Heart left ventricle (tissue), 16 donors: Measurements from ENCODE around the gene NR2C2AP. TPM values are rescaled to one million over a fixed set of nuclear protein-coding genes. Genes with fewer than 3 reads are reported as not detected.

Experiments used
- ATAC-seq, 4 donors: fragments of 200-7000 bp; cut with Tn5 transposase; one replicate each; pipeline ENCODE4 v1.9.1; 2020 to 2022; ENCODE audit warnings: moderate library complexity in 4 of 4, mild to moderate bottlenecking in 3 of 4, moderate number of reproducible peaks in 1 of 4
- DNase-seq, 5 donors: peaks; one replicate each; pipeline ENCODE4 v3.0.0-alpha.2; 2020
- H3K27ac ChIP-seq, 12 donors: fragments of 200-600 bp; sonication (generic) in 4 of 12; one replicate each; pipeline versions ENCODE4 v1.5.0 to v1.8.0; 2016 to 2022; ENCODE audit warnings: mild to moderate bottlenecking in 2 of 12
- H3K27me3 ChIP-seq, 9 donors: fragments of 200-600 bp; sonication (generic) in 2 of 9; one replicate each; pipeline versions ENCODE4 v1.5.1 to v1.8.0; 2016 to 2022; ENCODE audit warnings: mild to moderate bottlenecking in 3 of 9
- H3K36me3 ChIP-seq, 9 donors: fragments of 200-600 bp; sonication (generic) in 2 of 9; one replicate each; pipeline versions ENCODE4 v1.5.0 to v1.8.0; 2018 to 2022; ENCODE audit warnings: mild to moderate bottlenecking in 2 of 9
- H3K4me1 ChIP-seq, 12 donors: fragments of 200-600 bp; sonication (generic) in 4 of 12; one replicate each; pipeline versions ENCODE4 v1.5.0 to v1.8.0; 2016 to 2022; ENCODE audit warnings: mild to moderate bottlenecking in 3 of 12
- H3K4me3 ChIP-seq, 12 donors: fragments of 200-600 bp; sonication (generic) in 4 of 12; one replicate each; pipeline versions ENCODE4 v1.5.0 to v1.8.0; 2017 to 2022; ENCODE audit warnings: mild to moderate bottlenecking in 9 of 12, moderate library complexity in 4 of 12
- H3K9me3 ChIP-seq, 12 donors: fragments of 200-600 bp; sonication (generic) in 4 of 12; one replicate each; pipeline versions ENCODE4 v1.5.0 to v1.8.0; 2016 to 2022; ENCODE audit warnings: mild to moderate bottlenecking in 1 of 12
- POLR2A ChIP-seq, 2 donors: fragments of 450-650 bp; IDR thresholded peaks; one replicate each; pipeline ENCODE4 v1.6.1; 2017; ENCODE audit warnings: antibody characterized with exemption in 2 of 2, mild to moderate bottlenecking in 2 of 2, moderate library complexity in 2 of 2
- WGBS, 4 donors: extraction: QIAGEN DNeasy Blood & Tissue Kit in 2 of 4; methylation state at CpG; one replicate each; pipeline versions ENCODE4 v1.1.5 to v1.1.7; 2013 to 2018; 5-methylcytosine and 5-hydroxymethylcytosine counted together
- intact Hi-C, 10 donors: fragments of 100-400 bp; cut with DNase I; formaldehyde crosslinking; loops; one replicate each; pipeline versions ENCODE4 v1.11.1 to v1.14.2; 2022
- polyA plus RNA-seq, 2 donors: library from polyadenylated mRNA; stranded (reverse); fragments of 200-250 nt; gene quantifications; one replicate each; pipeline ENCODE4 v1.2.3, GENCODE V29; 2013
- total RNA-seq, 9 donors: library from RNA; depleted of rRNA in 2 of 9; stranded (reverse); fragments of >200 nt in 2 of 9; fragmentation: NEBNext Ultra II Directional in 3 of 9; extraction: Animal tissue kit (Norgen Biotek cat#: 25700) in 3 of 9; gene quantifications; one replicate each; pipeline versions ENCODE4 v1.1.0 to v1.2.4, GENCODE V29; 2016 to 2023
- TF ChIP-seq, protein P1 (sequence below), 12 donors: fragments of 200-600 bp; sonication (generic) in 4 of 12; IDR thresholded peaks; one replicate each; pipeline versions ENCODE4 v1.5.0 to v1.8.0; 2018 to 2022; ENCODE audit warnings: antibody characterized with exemption in 12 of 12, mild to moderate bottlenecking in 5 of 12
- donor health status: ischemic (EF 13 %, LVEDD 7.1; RV severe dilation, severe dysfunction).
- donor health status: healthy with polysubstance abuse.
- donor health status: DM: no; HTN: yes; CAD: no.
- donor health status: DM: no; HTN: no; CAD: no.
- donor health status: ischemic (EF 25% LVEDD 6.9; RV normal size, moderate dysfunction).
- donor health status: ischemic (EF 25% LVEDD 5.7; RV mildly dilated, moderate dysfunction).
- donor health status: healthy.
- donor health status: DM: yes; HTN: yes; CAD: no.
- donor health status: ischemic (EF 35%, LVEDD 5.7; RV mildly dilated, moderate dysfunction).
- donor health status: nonischemic (EF 11% LVEDD 7.7; RV severe dilation, severe dysfunction).
- donor health status: DM: yes; HTN: yes; CAD: no.
- donor health status: PGD.
- donor health status: ischemic (EF 29% LVEDD 5.4; RV normal size, mild dysfunction).
- donor health status: nonischemic (EF 23%, LVEDD 6.1; RV moderate dilation, normal function).

Gene NR2C2AP
- total and polyA plus RNA-seq, 11 donors = 2.6 to 26.2 (median 6.3) TPM

DNA sequence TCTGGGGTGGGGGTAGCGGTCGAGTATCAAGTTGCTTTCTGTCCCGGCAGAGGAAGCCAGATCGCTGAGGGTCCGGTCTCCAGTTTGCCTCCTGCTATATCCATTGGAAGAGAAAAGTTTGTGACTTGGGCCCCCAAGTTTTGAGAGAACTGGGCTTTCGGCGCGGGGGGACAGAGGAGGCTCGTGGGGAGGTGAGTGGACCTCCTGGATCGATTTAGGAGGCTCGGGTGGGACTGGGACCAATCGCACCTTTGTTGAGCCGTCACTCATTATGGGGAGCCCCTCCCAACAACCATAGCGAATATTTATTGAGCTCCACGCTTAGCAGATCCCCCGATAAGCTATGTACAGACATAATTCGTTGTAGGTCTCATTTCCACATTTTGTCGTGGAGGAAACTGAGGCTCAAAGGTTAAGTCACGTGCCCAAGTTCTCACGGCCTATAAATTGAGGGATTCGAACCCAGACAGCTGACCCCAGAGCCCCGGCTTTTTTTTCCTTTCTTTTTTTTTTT is 10.2 kb downstream of the NR2C2AP start:
- H3K27ac ChIP-seq = peak overlapping the region in 11 of 12 donors; percentile 50 to 100 (median 100)
- peaks cover 4 to 57% (median 36%) of the 10 kb centered on the region in 12 donors for H3K4me1 ChIP-seq
- no peaks in the 10 kb centered on the region for H3K27me3 ChIP-seq
- intact Hi-C loops = loop anchor here in 4 of 10 donors (1.0 to 10.0 kb wide), 4 partner anchors 127 to 302 kb away; partner anchors contain the start of genes MAU2 (in 4 of the 4) and SUGP1 (in 4 of the 4)
- WGBS, 4 donors = 0 to 3% (median 2%) methylated on average over 12 to 22 of the region's 22 CpGs
- TF ChIP-seq, protein P1, sequence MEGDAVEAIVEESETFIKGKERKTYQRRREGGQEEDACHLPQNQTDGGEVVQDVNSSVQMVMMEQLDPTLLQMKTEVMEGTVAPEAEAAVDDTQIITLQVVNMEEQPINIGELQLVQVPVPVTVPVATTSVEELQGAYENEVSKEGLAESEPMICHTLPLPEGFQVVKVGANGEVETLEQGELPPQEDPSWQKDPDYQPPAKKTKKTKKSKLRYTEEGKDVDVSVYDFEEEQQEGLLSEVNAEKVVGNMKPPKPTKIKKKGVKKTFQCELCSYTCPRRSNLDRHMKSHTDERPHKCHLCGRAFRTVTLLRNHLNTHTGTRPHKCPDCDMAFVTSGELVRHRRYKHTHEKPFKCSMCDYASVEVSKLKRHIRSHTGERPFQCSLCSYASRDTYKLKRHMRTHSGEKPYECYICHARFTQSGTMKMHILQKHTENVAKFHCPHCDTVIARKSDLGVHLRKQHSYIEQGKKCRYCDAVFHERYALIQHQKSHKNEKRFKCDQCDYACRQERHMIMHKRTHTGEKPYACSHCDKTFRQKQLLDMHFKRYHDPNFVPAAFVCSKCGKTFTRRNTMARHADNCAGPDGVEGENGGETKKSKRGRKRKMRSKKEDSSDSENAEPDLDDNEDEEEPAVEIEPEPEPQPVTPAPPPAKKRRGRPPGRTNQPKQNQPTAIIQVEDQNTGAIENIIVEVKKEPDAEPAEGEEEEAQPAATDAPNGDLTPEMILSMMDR (IDR thresholded peaks at IDR 0.05) = no peak
- TF ChIP-seq POLR2A (IDR thresholded peaks at IDR 0.05) = no peak
- ATAC-seq = no peak
- H3K4me3 ChIP-seq = peak overlapping the region; percentile 63 to 100 (median 93)
- peaks cover 0 to 30% (median 23%) of the 10 kb centered on the region in 9 donors for H3K36me3 ChIP-seq
- H3K9me3 ChIP-seq = no peaks in the 10 kb centered on the region
- DNase-seq = no peak

DNA sequence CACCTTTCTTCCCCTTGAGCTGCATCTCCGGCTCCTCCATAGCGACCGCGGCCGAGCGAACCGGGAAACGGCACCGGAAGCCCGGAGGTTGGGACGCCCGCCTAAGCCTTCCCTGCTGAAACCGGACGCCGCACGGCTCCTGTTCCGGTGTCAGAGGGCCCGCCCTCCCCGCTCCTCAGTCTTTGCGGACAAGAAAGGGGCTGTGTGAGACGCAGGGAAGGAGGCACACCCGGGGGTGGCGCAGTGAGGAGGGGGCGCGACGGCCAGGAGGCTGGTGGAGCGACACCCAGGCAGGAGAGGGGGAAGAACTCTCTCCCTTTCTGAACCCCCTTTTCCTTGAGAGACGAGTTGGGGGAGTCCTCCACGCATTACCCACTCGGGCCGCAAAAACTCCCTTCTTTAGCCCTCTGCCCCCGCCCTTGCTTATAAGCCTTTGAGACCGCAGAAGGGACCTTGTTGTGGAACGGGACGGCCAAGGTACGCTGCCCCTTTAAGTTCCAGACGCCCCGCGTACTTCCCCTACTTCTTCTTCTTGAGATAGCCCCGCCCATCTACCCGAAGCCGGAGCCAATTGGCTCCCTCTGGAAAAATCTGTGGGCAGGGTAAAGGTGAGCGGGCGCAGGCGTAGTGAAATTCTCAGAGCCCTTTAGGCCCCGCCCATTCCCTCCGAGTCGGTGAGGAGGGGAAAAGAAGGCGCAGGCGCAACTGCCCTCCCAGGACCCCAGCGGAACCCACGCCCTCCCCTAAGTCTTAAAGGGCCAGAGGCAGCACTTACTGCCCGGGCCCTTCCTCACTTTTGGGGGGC is 10.9 kb downstream of the NR2C2AP start, which contains the start of the genes BORCS8 and RFXANK:
BORCS8 (minus strand) TSS at position 75 of the 805 bp plus-strand sequence; CDS start at position 40, 35 bp downstream.
RFXANK (plus strand) TSS at position 181 of the 805 bp plus-strand sequence. CDS start 1,689 bp downstream, outside the sequence.
- no peaks in the 10 kb centered on the region for H3K27me3 ChIP-seq
- peaks cover 0 to 24% (median 16%) of the 10 kb centered on the region in 9 donors for H3K36me3 ChIP-seq
- intact Hi-C loops = loop anchor here in 4 of 10 donors (1.0 to 10.0 kb wide), 4 partner anchors 128 to 303 kb away; partner anchors contain the start of genes MAU2 (in 4 of the 4) and SUGP1 (in 4 of the 4)
- TF ChIP-seq POLR2A (IDR thresholded peaks at IDR 0.05) = peak in 1 of 2 donors; percentile 71
- TF ChIP-seq, protein P1 (IDR thresholded peaks at IDR 0.05) = no peak
- 0% methylated on average over 38 to 53 of the region's 53 CpGs for WGBS, 4 donors
- peak; percentile 96 to 98 (median 97) for ATAC-seq
- peak within 1 kb of the TSS; percentile 63 to 100 (median 93) for H3K4me3 ChIP-seq
- DNase-seq = peak; percentile 98 to 100 (median 99)
- peak within 1 kb of the TSS; percentile 97 to 100 (median 100) for H3K27ac ChIP-seq
- peaks cover 4 to 57% (median 36%) of the 10 kb centered on the region in 12 donors for H3K4me1 ChIP-seq
- no peaks in the 10 kb centered on the region for H3K9me3 ChIP-seq

DNA sequence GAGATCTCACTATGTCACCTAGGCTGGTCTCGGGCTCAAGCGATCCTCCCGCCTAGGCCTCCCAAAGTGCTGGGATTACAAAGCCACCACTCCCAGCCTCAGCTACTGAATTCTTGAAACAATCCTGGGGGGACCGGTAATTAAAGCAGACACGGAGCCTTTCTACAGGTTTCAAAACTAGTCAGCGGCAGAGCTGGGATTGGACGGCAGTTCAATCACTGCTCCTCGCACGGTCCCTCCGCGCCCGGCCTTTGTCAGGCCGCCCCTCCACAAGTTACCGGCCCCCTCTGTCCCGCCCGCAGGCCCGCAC is 11.5 kb downstream of the NR2C2AP start:
- Histone ChIP-seq H3K27ac (peak overlapping the region; percentile 97 to 100 (median 100)), H3K4me3 (peak overlapping the region; percentile 63 to 100 (median 93)), H3K36me3 (peaks cover 0 to 24% (median 13%) of the 10 kb centered on the region in 9 donors), H3K9me3 (no peaks in the 10 kb centered on the region), H3K4me1 (peaks cover 4 to 57% (median 36%) of the 10 kb centered on the region in 12 donors), H3K27me3 (no peaks in the 10 kb centered on the region)
- no peak for TF ChIP-seq POLR2A (IDR thresholded peaks at IDR 0.05)
- TF ChIP-seq, protein P1 (IDR thresholded peaks at IDR 0.05) = no peak
- ATAC-seq (no peak), DNase-seq (no peak)
- intact Hi-C loops = loop anchor here in 4 of 10 donors (1.0 to 10.0 kb wide), 4 partner anchors 129 to 303 kb away; partner anchors contain the start of genes MAU2 (in 4 of the 4) and SUGP1 (in 4 of the 4)
- 0 to 1% (median 0%) methylated on average over 16 to 17 of the region's 17 CpGs for WGBS, 4 donors
